Measurements from ENCODE around the gene HEXA.
"Not testable (repeated sequence)": the region's sequence is repeated elsewhere in the genome, so short reads cannot be mapped to it uniquely, and the experiment has no call there.

HEXA gene

DNA sequence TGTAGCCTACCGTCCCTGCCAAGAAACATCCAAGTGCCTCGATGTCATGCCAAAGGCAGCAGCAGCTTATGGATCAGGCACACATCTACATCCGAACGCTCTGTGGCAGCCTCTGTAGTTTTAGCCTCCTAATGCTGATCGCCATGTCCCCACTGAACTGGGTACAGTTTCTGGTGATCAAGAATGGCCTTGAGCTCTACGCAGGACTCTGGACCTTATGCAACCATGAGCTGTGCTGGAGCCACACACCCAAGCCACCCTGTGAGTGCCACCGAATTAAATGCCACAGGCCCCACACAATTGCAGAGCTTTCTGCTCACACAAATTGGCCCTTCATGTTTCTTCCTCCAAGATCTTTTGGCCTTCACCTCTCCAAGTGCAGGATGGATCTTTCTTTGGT lies 22.8 kb upstream of the HEXA start:
- Mint-ChIP-seq H3K9me3 (peaks cover 12% of the 10 kb centered on the region), H3K27me3 (ENCODE audit: low read depth, poor library complexity) (peaks cover 81% of the 10 kb centered on the region), H3K27ac (no peak overlapping the region), H3K4me1 (no peaks in the 10 kb centered on the region), H3K4me3 (no peak overlapping the region), H3K36me3 (ENCODE audit: low read depth) (no peaks in the 10 kb centered on the region)
- TF ChIP-seq, protein P1, sequence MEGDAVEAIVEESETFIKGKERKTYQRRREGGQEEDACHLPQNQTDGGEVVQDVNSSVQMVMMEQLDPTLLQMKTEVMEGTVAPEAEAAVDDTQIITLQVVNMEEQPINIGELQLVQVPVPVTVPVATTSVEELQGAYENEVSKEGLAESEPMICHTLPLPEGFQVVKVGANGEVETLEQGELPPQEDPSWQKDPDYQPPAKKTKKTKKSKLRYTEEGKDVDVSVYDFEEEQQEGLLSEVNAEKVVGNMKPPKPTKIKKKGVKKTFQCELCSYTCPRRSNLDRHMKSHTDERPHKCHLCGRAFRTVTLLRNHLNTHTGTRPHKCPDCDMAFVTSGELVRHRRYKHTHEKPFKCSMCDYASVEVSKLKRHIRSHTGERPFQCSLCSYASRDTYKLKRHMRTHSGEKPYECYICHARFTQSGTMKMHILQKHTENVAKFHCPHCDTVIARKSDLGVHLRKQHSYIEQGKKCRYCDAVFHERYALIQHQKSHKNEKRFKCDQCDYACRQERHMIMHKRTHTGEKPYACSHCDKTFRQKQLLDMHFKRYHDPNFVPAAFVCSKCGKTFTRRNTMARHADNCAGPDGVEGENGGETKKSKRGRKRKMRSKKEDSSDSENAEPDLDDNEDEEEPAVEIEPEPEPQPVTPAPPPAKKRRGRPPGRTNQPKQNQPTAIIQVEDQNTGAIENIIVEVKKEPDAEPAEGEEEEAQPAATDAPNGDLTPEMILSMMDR (IDR thresholded peaks at IDR 0.05), result no peak
- no peak for DNase-seq

DNA sequence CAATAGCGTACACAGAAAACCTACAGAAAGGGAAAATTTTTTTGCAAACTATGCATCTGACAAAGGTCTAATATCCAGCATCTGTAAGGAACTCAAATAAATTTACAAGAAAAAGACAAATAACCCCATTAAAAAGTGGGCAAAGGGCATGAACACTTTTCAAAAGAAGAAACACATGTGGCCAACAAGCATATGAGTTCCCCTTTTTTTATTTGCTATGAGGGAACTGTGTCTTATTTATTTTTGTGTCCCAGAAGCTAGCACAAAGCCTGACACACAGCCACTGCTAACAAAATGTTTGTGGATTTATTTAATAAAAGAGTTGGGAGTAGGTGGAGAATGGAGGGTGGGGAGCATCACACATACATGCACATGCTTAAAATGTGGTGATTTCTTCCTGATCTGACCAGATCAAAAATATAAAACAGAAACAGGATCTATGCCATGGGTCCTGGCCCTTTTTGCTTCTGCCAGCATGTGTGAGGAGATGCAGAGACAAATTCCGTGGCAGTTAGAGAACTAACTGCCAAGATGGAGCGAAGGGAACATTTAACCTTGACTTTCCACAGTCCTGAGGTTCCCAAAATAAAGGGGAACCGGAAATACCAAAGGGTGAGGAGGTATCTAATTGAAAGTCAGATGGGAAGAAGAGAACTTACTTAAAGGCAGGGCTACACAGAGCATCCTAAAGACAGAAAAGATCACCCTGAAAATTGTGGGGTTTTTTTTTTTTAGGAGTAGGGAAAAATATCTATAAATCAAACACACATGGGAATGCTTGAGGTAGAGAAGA lies 22.2 kb upstream of the HEXA start, which contains the start of gene TMEM202:
Gene TMEM202 (plus strand): TSS at position 510 of the 793 bp plus-strand sequence. CDS start 22 bp downstream, at position 532.
- H3K9me3 Mint-ChIP-seq, result peaks cover 12% of the 10 kb centered on the region
- TF ChIP-seq, protein P1 (IDR thresholded peaks at IDR 0.05), result no peak
- no peaks in the 10 kb centered on the region for H3K4me1 Mint-ChIP-seq
- H3K4me3 Mint-ChIP-seq, result no peak within 1 kb of the TSS
- no peaks in the 10 kb centered on the region for H3K36me3 Mint-ChIP-seq (ENCODE audit: low read depth)
- DNase-seq, result no peak
- H3K27me3 Mint-ChIP-seq (ENCODE audit: low read depth, poor library complexity), result peaks cover 77% of the 10 kb centered on the region
- no peak within 1 kb of the TSS for H3K27ac Mint-ChIP-seq

DNA sequence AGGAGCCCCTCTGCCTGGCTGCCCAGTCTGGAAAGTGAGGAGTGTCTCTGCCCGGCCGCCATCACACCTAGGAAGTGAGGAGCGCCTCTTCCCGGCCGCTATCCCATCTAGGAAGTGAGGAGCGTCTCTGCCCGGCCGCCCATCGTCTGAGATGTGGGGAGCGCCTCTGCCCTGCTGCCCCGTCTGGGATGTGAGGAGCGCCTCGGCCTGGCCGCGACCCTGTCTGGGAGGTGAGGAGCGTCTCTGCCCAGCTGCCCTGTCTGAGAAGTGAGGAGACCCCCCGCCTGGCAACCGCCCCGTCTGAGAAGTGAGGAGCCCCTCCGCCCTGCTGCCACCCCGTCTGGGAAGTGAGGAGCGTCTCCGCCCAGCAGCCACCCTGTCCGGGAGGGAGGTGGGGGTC lies 20.5 kb upstream of the HEXA start:
- not testable (repeated sequence) for H3K4me3 Mint-ChIP-seq; DNase-seq; H3K4me1 Mint-ChIP-seq; H3K27ac Mint-ChIP-seq; H3K36me3 Mint-ChIP-seq (ENCODE audit: low read depth)
- Mint-ChIP-seq H3K9me3 (peaks cover 12% of the 10 kb centered on the region), H3K27me3 (ENCODE audit: low read depth, poor library complexity) (peaks cover 71% of the 10 kb centered on the region)

DNA sequence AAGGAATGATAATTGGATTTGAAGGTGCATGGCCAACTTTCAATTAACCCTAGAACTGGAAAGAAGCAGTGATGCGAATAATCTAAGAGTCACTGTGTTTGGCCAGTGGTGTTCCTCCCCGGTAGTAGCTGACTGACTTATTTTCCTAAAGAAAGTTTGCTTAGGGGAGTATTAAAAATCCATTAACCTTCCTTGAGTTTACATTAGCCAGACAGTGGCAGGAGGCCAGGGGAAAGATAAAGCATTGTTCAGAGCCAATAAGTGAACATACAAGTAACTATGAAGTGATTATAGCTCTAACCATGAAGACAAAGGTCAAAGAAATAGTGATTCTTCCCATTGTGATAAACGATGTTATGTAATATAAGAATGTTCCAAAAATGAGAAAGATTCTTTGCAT lies 13.4 kb upstream of the HEXA start:
- Mint-ChIP-seq H3K36me3 (ENCODE audit: low read depth) (no peaks in the 10 kb centered on the region), H3K9me3 (no peaks in the 10 kb centered on the region), H3K27ac (no peak overlapping the region), H3K27me3 (ENCODE audit: low read depth, poor library complexity) (peaks cover 87% of the 10 kb centered on the region), H3K4me1 (no peaks in the 10 kb centered on the region), H3K4me3 (no peak overlapping the region)
- no peak for DNase-seq
- TF ChIP-seq, protein P1 (IDR thresholded peaks at IDR 0.05), result no peak

DNA sequence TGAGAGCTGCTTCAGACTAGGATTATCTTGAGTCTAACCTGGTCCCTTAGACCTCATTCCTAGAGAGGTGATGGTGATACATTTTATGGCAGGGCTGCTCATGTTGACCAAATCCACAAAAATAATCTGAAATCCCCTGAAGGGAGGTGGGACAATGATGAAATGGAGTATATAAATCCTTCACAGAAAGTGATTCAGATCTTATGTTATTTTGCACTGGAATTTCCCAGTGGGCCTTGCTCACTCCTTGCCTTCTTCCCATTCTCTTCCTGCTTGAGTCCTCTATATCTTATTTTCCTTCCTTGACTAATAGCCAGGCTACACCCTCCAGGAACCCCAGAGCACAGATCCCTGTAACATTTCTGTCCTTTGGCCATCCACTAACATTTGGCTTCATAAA lies 11.9 kb upstream of the HEXA start:
- no peaks in the 10 kb centered on the region for H3K4me1 Mint-ChIP-seq
- H3K27me3 Mint-ChIP-seq (ENCODE audit: low read depth, poor library complexity), result peaks cover 92% of the 10 kb centered on the region
- DNase-seq, result no peak
- TF ChIP-seq, protein P1 (IDR thresholded peaks at IDR 0.05), result no peak
- H3K27ac Mint-ChIP-seq, result no peak overlapping the region
- no peaks in the 10 kb centered on the region for H3K36me3 Mint-ChIP-seq (ENCODE audit: low read depth)
- no peak overlapping the region for H3K4me3 Mint-ChIP-seq
- H3K9me3 Mint-ChIP-seq, result no peaks in the 10 kb centered on the region

DNA sequence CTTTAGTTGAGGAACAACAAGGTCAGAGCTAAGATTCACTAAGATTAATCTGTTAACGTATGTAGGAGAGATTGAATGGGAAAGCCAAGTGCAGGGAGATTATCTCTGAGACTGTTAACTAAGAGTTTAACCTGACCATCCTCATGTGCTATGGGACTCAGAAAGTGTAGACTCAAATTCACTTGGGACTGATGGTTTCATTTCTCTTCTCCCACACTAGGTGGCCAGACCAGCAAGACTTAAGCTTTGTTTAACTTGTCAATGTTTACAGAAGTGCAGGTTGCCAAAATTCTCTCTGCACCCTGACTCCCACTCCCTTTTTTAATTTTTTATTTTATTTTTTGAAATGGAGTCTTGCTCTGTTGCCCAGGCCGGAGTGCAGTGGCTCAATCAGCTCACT lies 6.3 kb upstream of the HEXA start:
- TF ChIP-seq, protein P1 (IDR thresholded peaks at IDR 0.05), result no peak
- Mint-ChIP-seq H3K4me1 (no peaks in the 10 kb centered on the region), H3K27ac (no peak overlapping the region), H3K9me3 (no peaks in the 10 kb centered on the region), H3K36me3 (ENCODE audit: low read depth) (no peaks in the 10 kb centered on the region), H3K27me3 (ENCODE audit: low read depth, poor library complexity) (peaks cover 77% of the 10 kb centered on the region), H3K4me3 (no peak overlapping the region)
- no peak for DNase-seq
